ENCODE data around the gene SYT1. TPM values are rescaled to one million over a fixed set of nuclear protein-coding genes. Genes with fewer than 3 reads are reported as not detected.

SYT1 gene
- total RNA-seq, 2 donors from 2014 or later: 1.3 to 1.9 TPM

DNA sequence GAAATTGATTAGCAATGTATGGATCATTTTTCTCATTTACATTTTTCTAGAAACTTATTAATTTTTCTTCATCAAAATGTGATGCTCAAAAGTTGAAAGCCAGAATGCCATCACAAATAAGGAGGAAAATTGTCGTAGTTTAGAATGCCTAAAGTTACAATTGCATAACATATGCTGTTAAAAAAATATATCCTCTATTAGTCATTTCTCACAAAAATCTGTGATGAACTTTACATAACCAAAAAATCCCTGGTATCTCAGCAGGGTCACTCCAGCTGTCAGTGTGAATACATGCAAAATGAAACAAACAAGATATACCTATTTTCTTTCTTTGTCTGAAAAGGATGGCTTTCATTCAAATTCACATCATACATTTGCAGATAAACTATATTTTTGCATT is 467.3 kb downstream of the SYT1 start:
- Histone ChIP-seq H3K27me3 (replicated peaks; ENCODE audit: insufficient read depth) (no peaks in the 10 kb centered on the region), H3K27ac (no peak overlapping the region), H3K4me1 (ENCODE audit: control insufficient read depth in 1 of 2, low read depth in 2 of 2) (no peaks in the 10 kb centered on the region), H3K9me3 (no peaks in the 10 kb centered on the region), H3K36me3 (no peaks in the 10 kb centered on the region), H3K4me3 (no peak overlapping the region)
- TF ChIP-seq, protein P1, sequence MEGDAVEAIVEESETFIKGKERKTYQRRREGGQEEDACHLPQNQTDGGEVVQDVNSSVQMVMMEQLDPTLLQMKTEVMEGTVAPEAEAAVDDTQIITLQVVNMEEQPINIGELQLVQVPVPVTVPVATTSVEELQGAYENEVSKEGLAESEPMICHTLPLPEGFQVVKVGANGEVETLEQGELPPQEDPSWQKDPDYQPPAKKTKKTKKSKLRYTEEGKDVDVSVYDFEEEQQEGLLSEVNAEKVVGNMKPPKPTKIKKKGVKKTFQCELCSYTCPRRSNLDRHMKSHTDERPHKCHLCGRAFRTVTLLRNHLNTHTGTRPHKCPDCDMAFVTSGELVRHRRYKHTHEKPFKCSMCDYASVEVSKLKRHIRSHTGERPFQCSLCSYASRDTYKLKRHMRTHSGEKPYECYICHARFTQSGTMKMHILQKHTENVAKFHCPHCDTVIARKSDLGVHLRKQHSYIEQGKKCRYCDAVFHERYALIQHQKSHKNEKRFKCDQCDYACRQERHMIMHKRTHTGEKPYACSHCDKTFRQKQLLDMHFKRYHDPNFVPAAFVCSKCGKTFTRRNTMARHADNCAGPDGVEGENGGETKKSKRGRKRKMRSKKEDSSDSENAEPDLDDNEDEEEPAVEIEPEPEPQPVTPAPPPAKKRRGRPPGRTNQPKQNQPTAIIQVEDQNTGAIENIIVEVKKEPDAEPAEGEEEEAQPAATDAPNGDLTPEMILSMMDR (IDR thresholded peaks at IDR 0.05): no peak
- ATAC-seq (ENCODE audit: insufficient number of reproducible peaks, low FRiP score, low read depth) (no peak), DNase-seq (ENCODE audit: low spot score) (no peak)

DNA sequence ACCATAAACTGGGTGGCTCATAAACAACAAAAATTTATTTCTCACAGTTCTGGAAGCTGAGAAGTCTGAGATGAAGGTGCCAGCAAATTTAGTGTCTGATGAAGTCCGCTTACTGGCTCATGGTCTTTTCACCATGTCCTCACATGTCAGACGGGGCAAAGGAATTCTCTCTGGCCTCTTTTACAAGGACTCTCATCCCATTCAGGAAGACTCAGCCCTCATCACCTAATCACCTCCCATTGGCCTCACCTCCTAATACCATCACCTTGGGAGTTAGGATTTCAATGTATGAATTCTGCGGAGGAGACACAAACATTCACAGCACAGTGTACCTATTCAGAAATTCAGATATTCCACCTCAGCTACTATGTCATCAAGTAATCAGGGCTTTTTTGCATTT is 468.6 kb downstream of the SYT1 start:
- H3K27ac ChIP-seq: no peak overlapping the region

DNA sequence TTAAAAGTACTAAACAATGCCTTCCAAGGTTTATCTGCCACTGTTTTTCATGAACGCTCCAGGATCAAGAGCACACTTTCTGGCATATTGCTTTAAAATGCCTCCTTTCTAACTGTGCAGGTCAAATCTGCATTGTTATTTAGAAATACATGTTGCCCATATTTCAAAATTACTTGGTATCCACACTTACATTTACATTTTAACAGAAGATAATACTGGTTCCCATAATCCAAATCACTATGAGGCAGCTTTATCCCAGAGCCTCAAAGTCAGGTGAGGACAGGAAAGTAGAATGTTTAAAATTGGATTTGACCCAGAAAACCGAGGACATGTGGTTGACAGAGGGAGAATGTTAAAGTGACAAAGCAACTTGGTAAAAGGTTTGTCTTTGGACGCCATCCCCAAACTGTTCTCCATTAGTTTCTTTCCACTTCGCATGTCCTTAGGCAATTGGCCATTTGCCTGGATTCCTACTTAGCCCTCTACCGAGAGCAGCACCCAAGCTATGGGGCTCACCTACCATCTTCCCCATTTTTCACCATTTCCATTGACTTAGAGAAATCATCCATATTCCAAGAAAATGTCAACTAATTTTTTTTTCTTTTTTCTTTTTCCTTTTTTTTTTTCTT is 473.2 kb downstream of the SYT1 start:
- TF ChIP-seq, protein P1 (IDR thresholded peaks at IDR 0.05): no peak
- no peak overlapping the region for H3K4me3 ChIP-seq

More for the DNA sequence above, 468.6 kb downstream of the SYT1 start:
- TF ChIP-seq, protein P1 (IDR thresholded peaks at IDR 0.05): no peak
- Histone ChIP-seq H3K9me3 (no peaks in the 10 kb centered on the region), H3K4me3 (no peak overlapping the region), H3K27me3 (replicated peaks; ENCODE audit: insufficient read depth) (no peaks in the 10 kb centered on the region), H3K36me3 (no peaks in the 10 kb centered on the region), H3K4me1 (ENCODE audit: control insufficient read depth in 1 of 2, low read depth in 2 of 2) (no peaks in the 10 kb centered on the region)
- ATAC-seq (ENCODE audit: insufficient number of reproducible peaks, low FRiP score, low read depth) (no peak), DNase-seq (ENCODE audit: low spot score) (no peak)

DNA sequence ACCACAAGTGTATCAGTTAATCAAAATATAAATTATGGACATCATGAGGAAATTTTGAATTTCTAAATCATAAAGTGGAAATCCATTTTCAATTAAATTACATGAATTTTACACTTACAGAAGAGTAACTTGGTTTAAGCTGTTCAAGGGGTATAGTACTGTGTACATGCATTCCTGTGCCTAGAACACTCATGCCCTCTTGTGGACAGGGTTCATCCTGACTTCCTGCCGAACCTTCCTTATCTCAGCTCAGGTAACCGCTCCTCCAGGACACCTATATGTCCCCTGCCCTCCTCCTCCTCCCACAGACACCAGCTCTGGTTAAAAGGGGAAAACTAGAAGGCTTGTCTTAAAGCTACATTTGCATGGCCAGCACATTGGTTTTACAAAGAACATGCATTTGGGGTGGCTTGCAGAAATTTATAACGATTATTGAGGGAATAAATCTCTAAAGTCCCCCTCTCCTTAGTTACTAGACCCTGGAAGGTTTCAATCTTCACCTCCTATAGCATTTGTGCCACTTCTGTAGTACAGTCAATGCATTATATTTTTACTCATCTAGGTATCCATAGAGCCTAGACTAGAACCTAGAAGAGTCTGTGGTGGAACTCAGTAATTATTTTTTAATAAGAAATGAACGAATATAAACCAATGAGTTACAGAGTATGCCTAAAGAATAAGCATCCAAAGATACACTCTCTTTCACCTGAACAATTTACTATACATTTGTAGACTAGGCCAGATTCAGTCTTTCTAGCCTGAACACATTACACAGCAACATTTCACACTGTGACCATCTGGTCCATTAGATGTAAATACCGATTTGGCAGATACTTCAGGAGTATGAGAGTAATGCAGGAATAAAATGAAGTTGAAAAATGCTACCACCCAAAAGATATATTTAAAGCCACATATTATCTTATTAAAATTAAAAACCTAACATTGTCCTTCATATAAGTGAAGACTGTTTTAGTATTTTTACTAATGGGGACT is 480.6 kb downstream of the SYT1 start:
- H3K27ac ChIP-seq: no peak overlapping the region
- no peak for DNase-seq (ENCODE audit: low spot score)
- no peaks in the 10 kb centered on the region for H3K4me1 ChIP-seq (ENCODE audit: control insufficient read depth in 1 of 2, low read depth in 2 of 2)
- H3K9me3 ChIP-seq: no peaks in the 10 kb centered on the region
- ATAC-seq (ENCODE audit: insufficient number of reproducible peaks, low FRiP score, low read depth): no peak
- H3K4me3 ChIP-seq: no peak overlapping the region
- TF ChIP-seq, protein P1 (IDR thresholded peaks at IDR 0.05): no peak
- H3K27me3 ChIP-seq (replicated peaks; ENCODE audit: insufficient read depth): no peaks in the 10 kb centered on the region
- no peaks in the 10 kb centered on the region for H3K36me3 ChIP-seq

More for the DNA sequence above, 473.2 kb downstream of the SYT1 start:
- ATAC-seq (ENCODE audit: insufficient number of reproducible peaks, low FRiP score, low read depth): no peak
- Histone ChIP-seq H3K9me3 (no peaks in the 10 kb centered on the region), H3K27ac (no peak overlapping the region), H3K36me3 (no peaks in the 10 kb centered on the region), H3K27me3 (replicated peaks; ENCODE audit: insufficient read depth) (no peaks in the 10 kb centered on the region), H3K4me1 (ENCODE audit: control insufficient read depth in 1 of 2, low read depth in 2 of 2) (no peaks in the 10 kb centered on the region)
- DNase-seq (ENCODE audit: low spot score): no peak

DNA sequence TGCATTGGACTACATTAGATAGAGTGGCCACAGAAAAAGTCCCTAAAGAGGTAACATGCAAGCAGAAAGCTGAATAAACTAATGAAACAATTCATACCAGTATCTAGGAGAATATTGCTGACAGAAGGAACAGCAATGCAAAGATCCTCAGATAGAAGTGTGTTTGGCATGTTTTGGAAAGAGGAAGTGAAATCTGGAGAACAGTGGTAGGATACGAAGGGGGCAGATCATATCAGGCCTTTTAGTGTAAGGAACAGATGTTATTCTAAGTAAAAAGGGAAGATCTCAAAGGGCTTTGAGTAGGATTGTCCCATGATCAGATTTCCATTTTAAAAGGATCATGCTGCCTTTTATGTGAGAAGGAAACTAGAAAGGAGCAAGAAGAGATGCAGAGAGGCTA is 483.3 kb downstream of the SYT1 start:
- ATAC-seq (ENCODE audit: insufficient number of reproducible peaks, low FRiP score, low read depth): no peak
- H3K27ac ChIP-seq: no peak overlapping the region
- TF ChIP-seq, protein P1 (IDR thresholded peaks at IDR 0.05): no peak
- no peaks in the 10 kb centered on the region for H3K27me3 ChIP-seq (replicated peaks; ENCODE audit: insufficient read depth)
- H3K4me3 ChIP-seq: no peak overlapping the region
- no peaks in the 10 kb centered on the region for H3K9me3 ChIP-seq
- H3K4me1 ChIP-seq (ENCODE audit: control insufficient read depth in 1 of 2, low read depth in 2 of 2): no peaks in the 10 kb centered on the region
- H3K36me3 ChIP-seq: no peaks in the 10 kb centered on the region
- no peak for DNase-seq (ENCODE audit: low spot score)

All from thoracic aorta (tissue), 2 donors.